HG03354 (cell line): ENCODE measurements around the gene RAB8B.

ENCODE experiments used
- ATAC-seq: cut with Tn5 transposase; IDR thresholded peaks from one replicate; pipeline ENCODE4 v1.9.1; 2021; ENCODE audit warnings: mild to moderate bottlenecking; ENCODE audit not compliant: unreplicated experiment, poor library complexity, severe bottlenecking

RAB8B gene

DNA sequence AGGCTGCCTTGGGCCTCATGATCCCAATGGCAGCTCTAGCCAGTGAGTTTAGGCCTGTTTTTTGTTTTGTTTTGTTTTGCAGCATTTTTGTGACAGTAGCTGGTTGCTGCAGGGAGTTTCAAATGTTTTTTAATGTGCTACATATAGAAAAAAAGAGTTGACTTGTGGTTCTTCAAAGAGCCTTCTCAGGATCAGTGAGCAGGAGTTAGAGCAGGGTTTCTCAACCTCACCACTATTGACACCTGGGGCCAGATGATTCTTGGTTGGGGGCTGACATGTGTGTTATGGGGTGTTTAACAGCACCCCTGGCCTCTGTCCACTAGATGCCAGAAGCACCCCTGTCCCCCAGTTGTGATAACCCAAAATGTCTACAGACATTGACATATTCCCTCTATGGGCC lies 105.9 kb downstream of the RAB8B start:
- no peak for ATAC-seq

DNA sequence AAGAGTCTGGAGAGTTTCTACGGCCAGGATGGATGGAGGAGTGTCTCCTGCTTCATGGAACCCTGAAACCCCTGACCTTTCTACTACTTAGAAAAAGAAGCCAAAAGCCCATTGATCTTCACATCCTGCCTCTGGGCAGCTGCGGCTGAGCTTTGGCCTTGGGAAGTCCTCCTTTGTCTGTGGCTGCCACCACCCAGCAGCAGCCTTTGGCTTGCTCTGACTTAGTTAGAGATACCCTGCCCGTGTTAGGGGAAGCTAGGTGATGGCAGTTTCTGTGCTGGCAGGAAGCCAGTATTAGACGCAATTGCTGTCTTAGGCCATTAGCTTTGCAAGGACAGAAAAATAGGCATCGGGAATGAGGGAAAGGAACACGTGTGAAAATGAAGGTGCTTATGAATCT lies 106.8 kb downstream of the RAB8B start:
- no peak for ATAC-seq

DNA sequence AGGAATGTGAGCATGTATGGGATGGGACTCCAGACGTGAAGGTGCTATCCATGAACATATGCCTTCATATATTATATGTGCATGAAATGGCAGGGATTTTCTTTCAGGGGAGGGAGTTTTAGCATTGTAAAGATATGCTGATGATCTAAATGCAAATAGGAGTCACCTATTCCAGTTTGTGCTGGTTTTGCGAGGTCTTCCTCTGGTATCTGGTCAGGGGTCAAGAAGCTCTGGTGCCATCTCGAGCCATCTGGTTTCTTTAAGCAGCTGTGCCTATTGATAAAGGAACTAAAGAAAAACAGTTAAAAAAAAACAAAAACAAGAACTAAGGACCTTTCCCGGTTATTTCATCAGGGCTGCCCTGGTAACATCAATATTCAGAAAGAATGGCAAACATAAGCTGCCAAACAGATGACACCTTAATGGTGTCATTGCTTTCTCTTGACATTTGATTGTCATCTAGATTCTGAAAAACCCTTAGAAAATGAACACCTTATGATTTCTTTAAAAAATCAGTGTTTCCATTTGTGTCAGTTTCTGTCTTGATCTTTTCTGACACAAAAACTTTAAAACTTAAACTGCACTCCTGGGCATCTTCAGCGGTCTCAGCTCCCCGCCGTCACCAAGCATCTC lies 110.7 kb downstream of the RAB8B start:
- no peak for ATAC-seq

DNA sequence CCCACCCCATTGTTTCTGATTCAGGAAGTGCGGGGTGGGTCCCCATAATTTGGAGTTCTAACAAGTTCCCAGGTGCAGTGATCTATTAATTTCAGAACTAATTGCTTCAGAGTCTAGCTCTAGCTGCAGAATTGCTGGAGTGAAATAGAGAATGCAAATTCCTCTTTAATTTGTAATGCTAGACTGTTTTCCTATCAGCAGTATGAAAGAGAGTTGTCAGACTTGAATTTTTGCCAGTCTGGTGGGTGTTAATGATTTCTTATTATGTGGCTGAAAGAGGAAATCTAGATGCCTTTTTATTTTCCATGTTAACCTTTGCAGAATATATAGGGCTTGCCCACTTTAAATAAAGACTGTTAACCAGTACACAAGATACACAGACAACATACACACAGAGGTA lies 111.7 kb downstream of the RAB8B start:
- no peak for ATAC-seq

DNA sequence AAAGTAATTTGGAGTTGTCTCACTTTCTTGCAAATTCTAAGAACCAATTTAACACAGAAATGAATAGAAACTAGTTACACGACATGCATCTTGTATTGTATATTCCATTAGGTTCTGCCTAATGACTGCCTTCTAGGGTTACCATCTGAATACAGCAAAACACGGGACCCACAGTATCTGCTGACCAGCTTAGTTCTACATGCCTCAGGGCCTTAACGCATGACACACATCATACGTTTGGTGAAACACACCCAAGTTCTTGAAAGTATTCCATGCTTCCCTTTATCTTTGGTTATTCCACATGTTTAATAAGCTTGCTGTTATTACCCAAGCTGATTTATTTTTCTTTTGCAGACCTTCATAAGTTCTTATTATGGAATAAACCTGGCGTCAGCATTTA lies 115.9 kb downstream of the RAB8B start:
- ATAC-seq, result no peak

DNA sequence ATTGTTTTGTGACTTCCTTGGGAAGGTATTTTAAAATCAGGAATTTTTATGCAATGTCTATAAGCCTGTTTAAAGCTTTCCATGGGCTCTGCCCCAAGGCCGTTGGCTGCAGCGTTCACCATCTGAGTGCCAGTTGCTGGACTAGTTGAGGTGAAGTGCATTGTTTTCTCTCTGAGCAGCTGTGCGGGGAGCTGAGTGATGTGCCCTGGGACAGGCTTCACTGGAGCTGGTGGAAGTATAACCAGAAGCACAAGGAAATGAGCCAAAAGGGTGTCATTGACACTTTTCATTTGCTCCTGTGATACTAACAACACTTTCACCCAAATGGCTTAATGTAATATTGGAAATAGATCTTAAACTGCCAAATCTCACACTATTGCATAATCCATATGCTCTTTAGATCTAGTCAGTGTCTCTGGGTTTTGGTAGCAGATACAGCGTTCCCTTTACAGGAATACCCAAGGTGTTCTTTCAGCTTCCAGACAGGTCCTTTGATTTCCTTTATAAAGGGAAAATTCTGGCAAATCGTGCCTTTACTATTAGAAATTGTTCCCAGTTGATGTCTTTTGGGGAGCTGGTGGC lies 117.2 kb downstream of the RAB8B start:
- no peak for ATAC-seq

DNA sequence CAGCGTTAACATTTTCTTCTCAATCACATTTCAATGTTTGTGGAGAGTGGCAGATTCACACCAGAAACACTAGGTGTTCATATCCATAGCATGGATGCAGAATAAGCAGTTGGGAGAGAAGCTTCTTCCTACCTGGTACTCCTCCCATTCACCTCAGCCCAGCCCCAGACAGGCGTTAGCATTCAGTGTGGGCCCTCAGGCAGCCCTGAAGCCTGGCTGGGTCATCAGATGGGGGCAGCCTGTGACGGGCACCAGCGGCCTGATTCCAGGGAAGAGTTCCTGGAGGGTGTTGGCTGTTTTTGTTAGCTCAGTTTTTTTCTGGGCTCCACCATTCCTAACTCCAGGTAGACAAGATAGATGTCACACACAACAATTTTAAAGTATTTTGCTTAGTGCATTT lies 119.1 kb downstream of the RAB8B start:
- ATAC-seq, result no peak

DNA sequence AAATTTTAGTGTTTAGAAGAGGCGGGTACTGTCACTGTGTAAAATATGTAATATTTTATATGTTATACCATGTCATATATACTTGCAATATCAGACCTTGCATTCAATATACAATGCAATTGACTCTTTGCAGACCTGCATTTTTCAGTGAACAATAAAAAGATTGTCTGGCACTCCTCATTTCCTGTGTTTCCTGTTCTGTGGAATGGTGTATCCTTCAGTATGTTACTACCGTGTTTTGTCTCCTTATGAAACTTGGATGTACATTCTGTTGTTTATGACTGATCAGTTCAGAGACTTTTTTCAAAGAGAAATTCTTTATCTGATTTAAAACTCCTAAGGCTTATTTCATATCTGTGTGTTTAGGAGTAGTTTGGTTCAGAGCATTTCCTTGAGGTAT lies 119.5 kb downstream of the RAB8B start:
- no peak for ATAC-seq

DNA sequence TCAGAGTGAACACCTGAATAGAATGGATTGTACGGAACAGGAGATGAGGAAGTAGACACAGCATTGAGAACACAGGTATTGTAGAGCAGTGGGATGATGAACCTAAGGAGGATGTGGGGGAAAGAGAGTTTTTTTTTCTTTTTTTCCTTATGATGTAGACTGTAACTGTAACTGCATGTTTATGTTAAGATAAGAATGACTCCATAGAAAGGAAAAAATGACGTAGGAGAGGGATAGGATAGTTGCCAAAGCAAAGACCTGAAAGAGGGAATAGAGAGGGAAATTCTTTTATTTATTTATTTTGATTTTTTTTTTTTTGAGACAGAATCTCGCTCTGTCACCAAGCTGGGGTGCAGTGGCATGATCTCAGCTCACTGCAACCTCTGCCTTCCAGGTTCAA lies 121.2 kb downstream of the RAB8B start:
- ATAC-seq, result no peak

DNA sequence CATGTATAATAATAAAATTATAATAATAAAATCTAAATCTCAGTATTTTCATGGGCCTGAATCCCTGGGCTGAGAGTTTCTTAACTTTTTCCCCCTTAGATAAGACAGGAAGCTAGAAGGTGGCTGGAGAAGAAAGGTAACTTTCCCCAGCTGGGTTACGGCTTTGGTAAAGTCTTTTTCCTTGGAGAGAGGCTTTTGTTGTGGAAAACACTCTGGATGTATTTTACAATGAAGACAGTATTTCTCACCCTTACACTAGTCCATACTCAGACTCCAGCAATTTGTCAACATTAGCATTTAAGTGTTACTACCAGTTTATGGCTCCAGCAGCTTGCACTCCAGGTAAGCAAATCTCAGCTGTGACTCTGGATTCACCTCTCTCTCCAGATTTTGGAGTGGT lies 122.9 kb downstream of the RAB8B start:
- no peak for ATAC-seq

DNA sequence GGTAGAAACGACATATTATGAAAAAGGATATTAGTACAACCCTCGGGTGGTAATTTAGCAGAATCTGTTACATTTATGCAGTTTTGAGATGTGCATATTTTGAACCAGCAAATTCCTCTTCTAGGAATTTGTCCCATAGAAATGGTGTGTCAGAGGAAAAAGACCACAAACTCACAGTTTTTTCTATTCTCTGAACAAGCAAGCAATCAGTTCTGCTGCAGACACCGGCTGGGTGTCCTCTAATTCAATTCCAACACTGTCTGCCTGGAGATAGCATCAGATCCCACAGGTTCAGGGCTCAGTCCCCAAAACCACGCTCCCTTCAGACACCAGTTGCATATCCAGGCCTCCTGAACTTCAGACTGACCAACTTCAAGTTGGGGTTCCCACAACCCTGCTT lies 124.4 kb downstream of the RAB8B start:
- no peak for ATAC-seq

DNA sequence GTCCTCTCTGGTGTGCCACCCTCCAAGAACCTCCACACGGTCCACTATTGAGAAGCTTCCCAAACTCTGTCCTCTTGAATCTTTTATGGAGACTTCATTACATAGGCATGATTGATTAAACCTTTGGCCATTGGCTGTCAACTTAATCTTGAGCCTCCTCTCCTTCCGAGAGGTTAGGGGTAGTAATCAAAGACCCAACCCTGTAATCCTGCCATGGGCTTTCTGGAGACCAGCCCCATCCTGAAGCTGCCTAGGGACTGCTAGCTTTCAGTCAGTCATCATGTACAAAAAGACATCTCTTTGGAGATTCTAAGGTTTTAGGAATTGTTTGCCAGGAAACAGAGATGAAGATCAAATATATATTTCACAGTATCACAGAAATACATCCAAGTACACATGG lies 125.0 kb downstream of the RAB8B start:
- ATAC-seq, result no peak
